ENCODE measurements around the gene HDAC2.
"Not testable (repeated sequence)": the region's sequence is repeated elsewhere in the genome, so short reads cannot be mapped to it uniquely, and the experiment has no call there.

The HDAC2 gene

DNA sequence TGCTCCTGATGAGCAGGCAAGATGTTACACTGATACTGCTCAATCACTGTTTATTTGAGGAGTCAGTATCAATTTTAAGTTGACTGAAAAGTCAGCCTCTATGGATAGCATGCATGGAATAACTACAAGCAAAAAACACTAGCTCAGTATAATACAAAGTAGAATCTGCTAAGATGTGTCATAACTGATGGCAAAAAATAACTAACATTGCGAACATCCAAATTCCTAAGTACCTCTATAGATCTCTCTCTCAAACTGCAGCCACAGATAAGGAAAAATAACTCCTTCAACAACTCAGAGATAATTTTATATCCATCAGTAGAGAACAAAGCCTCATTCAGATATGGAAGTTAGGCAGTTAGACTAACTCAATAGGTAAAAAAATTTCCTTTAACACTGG lies 16.3 kb downstream of the HDAC2 start:
- Mint-ChIP-seq H3K27me3 (no peaks in the 10 kb centered on the region), H3K9me3 (no peaks in the 10 kb centered on the region), H3K4me1 (peaks cover 0 to 9% of the 10 kb centered on the region in 2 donors), H3K4me3 (no peak overlapping the region), H3K36me3 (peaks cover 18 to 38% of the 10 kb centered on the region in 2 donors), H3K27ac (no peak overlapping the region)
- ATAC-seq (replicated peaks) (no peak), DNase-seq (no peak)

DNA sequence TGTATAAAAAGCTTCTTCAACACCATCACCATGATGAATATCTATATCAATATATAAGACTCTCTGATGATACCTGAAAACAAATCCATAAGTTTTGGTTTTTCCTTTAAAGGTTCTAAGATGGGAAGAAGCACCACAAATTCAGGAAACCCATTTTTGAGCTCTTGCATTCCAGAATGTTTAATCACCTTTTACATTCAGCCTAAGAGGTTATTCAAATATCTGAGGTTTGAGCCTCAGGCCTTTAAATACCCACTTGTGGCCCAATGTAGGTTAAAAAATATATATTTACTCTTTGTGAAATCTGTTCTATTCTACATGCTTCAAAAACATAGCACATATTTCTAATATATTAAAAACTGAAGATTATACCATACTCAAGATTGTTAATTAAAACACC lies 17.6 kb downstream of the HDAC2 start:
- Mint-ChIP-seq H3K4me3 (no peak overlapping the region), H3K9me3 (no peaks in the 10 kb centered on the region), H3K27me3 (no peaks in the 10 kb centered on the region), H3K27ac (no peak overlapping the region), H3K4me1 (no peaks in the 10 kb centered on the region), H3K36me3 (peaks cover 13 to 29% of the 10 kb centered on the region in 2 donors)
- DNase-seq (no peak), ATAC-seq (replicated peaks) (no peak)

DNA sequence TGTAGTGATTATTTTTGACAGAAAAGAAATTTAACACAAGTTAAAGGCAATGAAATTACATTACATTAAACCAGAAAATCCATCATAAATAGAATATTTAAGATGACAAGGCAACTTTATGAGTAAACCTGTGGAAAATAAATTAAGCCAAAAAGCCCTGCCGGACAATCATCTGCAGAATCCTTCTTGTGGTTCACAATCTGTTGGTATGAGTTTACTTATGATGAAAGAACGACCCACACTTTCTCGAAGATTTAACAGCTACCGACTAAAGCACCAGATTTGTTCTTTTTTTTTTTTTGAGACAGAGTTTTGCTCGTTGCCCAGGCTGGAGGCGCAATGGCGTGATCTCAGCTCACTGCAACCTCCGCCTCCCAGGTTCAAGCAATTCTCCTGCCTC lies 21.4 kb downstream of the HDAC2 start:
- H3K36me3 Mint-ChIP-seq: peaks cover 8 to 30% of the 10 kb centered on the region in 2 donors
- H3K27me3 Mint-ChIP-seq: no peaks in the 10 kb centered on the region
- H3K4me1 Mint-ChIP-seq: no peaks in the 10 kb centered on the region
- no peaks in the 10 kb centered on the region for H3K9me3 Mint-ChIP-seq
- no peak for ATAC-seq (replicated peaks)
- no peak overlapping the region for H3K27ac Mint-ChIP-seq
- no peak overlapping the region for H3K4me3 Mint-ChIP-seq
- DNase-seq: no peak

DNA sequence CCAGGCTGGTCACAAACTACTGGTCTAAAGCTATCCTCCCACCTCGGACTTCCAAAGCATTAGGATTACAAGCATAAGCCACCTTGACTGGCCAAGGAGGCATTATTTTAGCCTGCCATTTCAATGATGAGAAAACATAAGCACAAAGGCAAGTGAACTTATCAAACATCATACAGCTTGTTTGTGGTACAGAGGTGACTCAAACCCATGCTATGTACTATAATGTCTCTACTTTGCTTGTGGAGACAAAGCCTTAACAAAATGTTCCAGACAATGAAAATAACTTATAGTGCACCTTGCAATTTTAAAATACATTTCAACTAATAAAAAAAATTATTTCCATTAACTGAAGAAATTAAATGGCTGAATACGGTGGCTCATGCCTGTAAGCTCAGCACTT lies 26.2 kb downstream of the HDAC2 start:
- Mint-ChIP-seq H3K9me3 (no peaks in the 10 kb centered on the region), H3K36me3 (peaks cover 15 to 25% of the 10 kb centered on the region in 2 donors), H3K4me1 (no peaks in the 10 kb centered on the region), H3K4me3 (no peak overlapping the region), H3K27ac (no peak overlapping the region), H3K27me3 (no peaks in the 10 kb centered on the region)
- ATAC-seq (replicated peaks) (no peak), DNase-seq (no peak)

DNA sequence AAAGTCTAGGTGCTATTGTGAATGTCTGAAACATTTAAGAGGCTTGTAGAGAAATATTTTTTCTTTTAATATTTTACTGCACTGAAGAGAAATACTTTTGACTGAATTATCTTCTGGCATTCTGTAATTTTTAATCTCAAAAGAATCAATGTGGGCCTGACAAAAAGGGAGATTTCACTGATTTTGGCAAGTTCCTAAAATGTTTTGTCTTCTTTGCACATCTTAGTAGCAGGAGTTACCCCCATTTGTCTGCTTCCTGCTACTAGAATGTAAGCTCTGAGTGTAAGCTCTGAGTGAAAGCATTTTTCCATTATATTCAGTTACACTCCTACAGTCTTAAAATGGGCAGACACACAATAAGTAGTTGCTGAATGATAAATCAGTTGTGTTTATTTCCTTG lies 31.1 kb downstream of the HDAC2 start:
- Mint-ChIP-seq H3K36me3 (peaks cover 16 to 24% of the 10 kb centered on the region in 2 donors), H3K9me3 (no peaks in the 10 kb centered on the region), H3K27me3 (no peaks in the 10 kb centered on the region), H3K27ac (no peak overlapping the region), H3K4me1 (no peaks in the 10 kb centered on the region), H3K4me3 (no peak overlapping the region)
- ATAC-seq (replicated peaks): no peak
- DNase-seq: no peak

DNA sequence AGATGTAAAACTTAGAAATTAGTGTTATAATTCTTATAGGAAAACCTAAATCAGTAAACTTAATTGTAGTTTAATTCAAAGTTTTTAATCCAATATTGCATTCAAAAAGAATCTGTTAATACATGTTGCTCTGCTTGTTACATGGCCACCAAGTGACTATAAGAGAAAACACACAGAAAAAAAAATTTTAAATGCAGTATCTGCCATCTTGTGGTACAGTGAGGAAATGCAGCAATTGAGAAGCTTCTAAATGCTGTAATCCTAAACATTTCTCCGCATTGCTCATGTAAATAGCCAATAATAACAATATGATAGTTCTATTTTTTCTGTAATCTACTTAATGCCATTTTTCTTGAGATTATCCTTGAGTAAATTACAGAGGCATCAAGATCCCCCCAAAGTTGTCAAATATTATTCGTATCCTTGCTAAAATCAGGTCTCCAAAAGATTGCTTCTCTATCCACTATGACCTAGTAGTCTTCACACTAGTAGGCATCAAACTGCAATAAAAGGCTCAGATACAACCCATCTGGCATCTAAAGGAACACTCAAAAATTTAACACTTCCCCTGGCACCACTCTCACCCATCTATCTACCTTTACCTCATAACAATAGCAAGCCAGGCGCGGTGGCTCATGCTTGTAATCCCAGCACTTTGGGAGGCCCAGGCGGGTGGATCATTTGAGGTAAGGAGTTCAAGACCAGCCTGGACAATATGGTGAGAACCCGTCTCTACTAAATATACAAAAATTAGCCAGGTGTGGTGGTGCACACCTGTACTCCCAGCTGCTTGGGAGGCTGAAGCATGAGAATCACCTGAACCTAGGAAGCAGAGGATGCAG lies 34.6 kb downstream of the HDAC2 start:
- Mint-ChIP-seq H3K4me1 (no peaks in the 10 kb centered on the region), H3K4me3 (no peak overlapping the region), H3K36me3 (peaks cover 28 to 37% of the 10 kb centered on the region in 2 donors), H3K27ac (no peak overlapping the region), H3K9me3 (no peaks in the 10 kb centered on the region), H3K27me3 (no peaks in the 10 kb centered on the region)
- no peak for DNase-seq
- peak; percentile 49 to 72 for ATAC-seq (replicated peaks)

DNA sequence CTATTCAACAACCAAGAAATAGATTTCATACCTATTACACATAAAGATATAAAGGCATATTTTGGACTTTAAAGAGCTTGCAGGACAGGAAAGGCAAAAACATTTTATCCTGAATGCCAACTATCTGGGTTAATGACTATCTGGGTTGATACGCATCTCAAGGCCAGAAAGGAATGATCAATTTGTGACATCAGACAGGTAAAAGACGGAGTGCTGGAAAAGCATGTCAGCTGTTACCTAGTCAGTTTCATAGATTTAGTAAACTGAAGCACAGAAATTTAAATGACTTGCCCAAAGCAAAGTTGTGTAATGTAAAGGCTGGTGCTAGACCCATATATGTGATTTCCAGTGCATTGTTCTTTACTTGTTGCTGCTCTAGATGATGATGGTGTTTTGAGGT lies 36.8 kb downstream of the HDAC2 start:
- peaks cover 44 to 53% of the 10 kb centered on the region in 2 donors for H3K36me3 Mint-ChIP-seq
- DNase-seq (no peak), ATAC-seq (replicated peaks) (no peak)
- peaks cover 13 to 17% of the 10 kb centered on the region in 2 donors for H3K9me3 Mint-ChIP-seq
- H3K27ac Mint-ChIP-seq: no peak overlapping the region
- no peaks in the 10 kb centered on the region for H3K27me3 Mint-ChIP-seq
- H3K4me1 Mint-ChIP-seq: no peaks in the 10 kb centered on the region
- no peak overlapping the region for H3K4me3 Mint-ChIP-seq

DNA sequence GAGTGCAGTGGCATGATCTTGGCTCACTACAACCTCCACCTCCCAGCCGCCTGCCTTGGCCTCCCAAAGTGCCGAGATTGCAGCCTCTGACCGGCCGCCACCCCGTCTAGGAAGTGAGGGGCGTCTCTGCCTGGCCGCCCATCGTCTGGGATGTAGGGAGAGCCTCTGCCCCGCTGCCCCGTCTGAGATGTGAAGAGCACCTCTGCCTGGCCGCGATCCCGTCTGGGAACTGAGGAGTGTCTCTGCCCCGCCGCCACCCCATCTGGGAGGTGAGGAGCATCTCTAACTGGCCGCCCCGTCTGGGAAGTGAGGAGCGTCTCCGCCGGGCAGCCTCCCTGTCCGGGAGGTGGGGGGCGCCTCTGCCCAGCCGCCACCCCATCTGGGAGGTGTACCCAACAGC lies 39.0 kb downstream of the HDAC2 start:
- ATAC-seq (replicated peaks); H3K27me3 Mint-ChIP-seq; H3K27ac Mint-ChIP-seq; H3K4me3 Mint-ChIP-seq; DNase-seq; H3K4me1 Mint-ChIP-seq: not testable (repeated sequence)
- Mint-ChIP-seq H3K36me3 (peaks cover 41 to 50% of the 10 kb centered on the region in 2 donors), H3K9me3 (peaks cover 14 to 20% of the 10 kb centered on the region in 2 donors)

DNA sequence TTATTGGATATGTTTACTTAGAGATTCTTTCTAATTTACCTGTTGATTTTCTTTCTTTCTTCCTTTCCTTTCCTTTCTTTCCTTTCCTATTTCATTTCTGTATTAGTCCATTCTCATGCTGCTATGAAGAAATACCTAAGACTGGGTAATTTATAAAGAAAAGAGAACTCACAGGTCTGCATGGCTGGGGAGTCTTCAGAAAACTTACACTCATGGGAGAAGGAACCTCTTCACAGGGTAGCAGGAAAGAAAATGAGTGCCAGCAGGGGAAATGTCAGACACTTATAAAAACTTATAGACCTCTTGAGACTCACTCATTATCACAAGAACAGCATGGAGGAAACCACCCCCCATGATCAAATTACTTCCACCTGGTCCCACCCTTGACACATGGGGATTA lies 40.8 kb downstream of the HDAC2 start:
- Mint-ChIP-seq H3K4me3 (no peak overlapping the region), H3K27ac (no peak overlapping the region), H3K36me3 (peaks cover 39 to 43% of the 10 kb centered on the region in 2 donors), H3K27me3 (no peaks in the 10 kb centered on the region), H3K4me1 (no peaks in the 10 kb centered on the region), H3K9me3 (peaks cover 14 to 20% of the 10 kb centered on the region in 2 donors)
- no peak for ATAC-seq (replicated peaks)
- DNase-seq: no peak

DNA sequence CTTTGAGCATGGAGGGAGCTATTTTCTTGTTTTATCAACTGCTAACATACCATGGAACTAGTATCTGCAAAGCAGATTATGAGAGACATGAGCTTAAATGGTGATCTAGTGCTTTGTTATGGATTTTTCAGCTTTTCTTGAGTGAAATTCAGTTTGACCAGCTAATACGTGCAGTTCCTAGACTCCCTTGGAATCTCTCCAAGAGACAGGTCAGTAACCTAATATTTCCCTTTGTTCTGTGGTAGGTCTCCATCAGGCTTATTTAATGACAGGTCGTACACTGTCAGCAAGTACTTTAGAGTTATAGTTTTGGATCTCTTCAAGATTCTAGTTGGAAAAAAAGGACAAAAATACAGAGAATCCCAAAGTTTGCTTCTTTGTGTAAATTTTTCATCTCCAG lies 43.9 kb downstream of the HDAC2 start:
- Mint-ChIP-seq H3K36me3 (peaks cover 21 to 25% of the 10 kb centered on the region in 2 donors), H3K4me3 (no peak overlapping the region), H3K27ac (no peak overlapping the region), H3K27me3 (no peaks in the 10 kb centered on the region), H3K9me3 (peaks cover 14 to 20% of the 10 kb centered on the region in 2 donors), H3K4me1 (no peaks in the 10 kb centered on the region)
- DNase-seq: no peak
- no peak for ATAC-seq (replicated peaks)

DNA sequence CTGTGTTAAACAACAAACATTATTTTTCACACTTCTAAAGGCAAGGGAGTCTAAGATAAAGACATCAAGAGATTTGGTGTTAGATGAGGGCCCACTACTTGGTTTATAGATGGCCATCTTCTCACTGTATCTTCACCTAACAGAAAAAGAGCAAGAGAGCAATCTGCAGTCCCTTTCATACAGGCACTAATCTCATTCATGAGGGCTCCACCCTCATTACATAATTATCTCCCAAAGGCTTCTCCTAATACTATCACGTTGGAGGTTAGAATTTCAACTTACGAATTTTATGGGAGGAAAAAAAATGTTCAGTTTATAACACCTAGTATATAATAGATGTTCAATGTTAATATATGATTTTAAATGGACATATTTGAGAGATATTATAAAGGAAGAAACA lies 45.6 kb downstream of the HDAC2 start:
- no peak for DNase-seq
- Mint-ChIP-seq H3K36me3 (peaks cover 9 to 13% of the 10 kb centered on the region in 2 donors), H3K4me1 (no peaks in the 10 kb centered on the region), H3K27ac (no peak overlapping the region), H3K4me3 (no peak overlapping the region), H3K27me3 (no peaks in the 10 kb centered on the region), H3K9me3 (peaks cover 11 to 15% of the 10 kb centered on the region in 2 donors)
- no peak for ATAC-seq (replicated peaks)

DNA sequence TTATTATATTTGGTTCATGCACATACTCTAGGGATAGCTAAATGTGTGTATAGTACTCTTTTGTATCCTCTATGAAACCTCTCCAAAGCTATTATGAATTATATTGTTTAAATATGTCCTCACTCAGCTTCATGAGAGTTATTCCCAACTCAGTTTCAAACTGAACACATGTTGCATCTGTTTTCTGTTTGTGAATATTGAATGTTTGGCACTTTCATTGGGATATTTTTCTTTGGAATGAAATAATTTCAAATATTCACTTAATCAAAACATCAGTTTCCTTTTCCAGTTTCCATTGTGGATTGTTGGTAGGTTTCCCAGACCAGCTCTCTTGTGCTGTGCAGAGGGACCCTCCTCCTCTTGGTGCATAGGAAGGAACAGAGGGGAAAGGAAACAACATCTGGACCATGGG lies 46.6 kb downstream of the HDAC2 start:
- Mint-ChIP-seq H3K4me1 (no peaks in the 10 kb centered on the region), H3K36me3 (peaks cover under 1 to 2% of the 10 kb centered on the region in 2 donors), H3K9me3 (peaks cover 3 to 5% of the 10 kb centered on the region in 2 donors), H3K27me3 (no peaks in the 10 kb centered on the region), H3K27ac (no peak overlapping the region), H3K4me3 (no peak overlapping the region)
- ATAC-seq (replicated peaks) (no peak), DNase-seq (no peak)

DNA sequence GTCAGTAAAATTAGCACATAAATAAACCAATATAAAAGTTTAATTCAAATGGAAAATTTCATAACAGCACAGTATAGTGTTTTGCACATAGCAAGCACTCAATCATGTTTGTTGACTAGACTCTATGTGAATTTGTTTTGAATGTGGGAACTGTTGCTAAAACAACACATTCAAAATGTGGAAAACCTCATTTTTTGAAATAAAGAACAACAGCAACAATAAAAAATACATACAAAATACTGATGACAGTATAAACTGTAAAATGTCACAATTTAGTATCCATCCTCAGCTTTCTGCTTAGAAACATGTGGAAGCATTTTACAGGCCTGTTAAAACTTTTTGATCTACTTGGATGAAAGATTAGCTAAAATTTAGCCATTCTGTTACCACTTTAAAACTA lies 47.4 kb downstream of the HDAC2 start:
- no peaks in the 10 kb centered on the region for H3K36me3 Mint-ChIP-seq
- no peak overlapping the region for H3K4me3 Mint-ChIP-seq
- ATAC-seq (replicated peaks) (no peak), DNase-seq (no peak)
- no peak overlapping the region for H3K27ac Mint-ChIP-seq
- no peaks in the 10 kb centered on the region for H3K27me3 Mint-ChIP-seq
- no peaks in the 10 kb centered on the region for H3K9me3 Mint-ChIP-seq
- H3K4me1 Mint-ChIP-seq: no peaks in the 10 kb centered on the region

DNA sequence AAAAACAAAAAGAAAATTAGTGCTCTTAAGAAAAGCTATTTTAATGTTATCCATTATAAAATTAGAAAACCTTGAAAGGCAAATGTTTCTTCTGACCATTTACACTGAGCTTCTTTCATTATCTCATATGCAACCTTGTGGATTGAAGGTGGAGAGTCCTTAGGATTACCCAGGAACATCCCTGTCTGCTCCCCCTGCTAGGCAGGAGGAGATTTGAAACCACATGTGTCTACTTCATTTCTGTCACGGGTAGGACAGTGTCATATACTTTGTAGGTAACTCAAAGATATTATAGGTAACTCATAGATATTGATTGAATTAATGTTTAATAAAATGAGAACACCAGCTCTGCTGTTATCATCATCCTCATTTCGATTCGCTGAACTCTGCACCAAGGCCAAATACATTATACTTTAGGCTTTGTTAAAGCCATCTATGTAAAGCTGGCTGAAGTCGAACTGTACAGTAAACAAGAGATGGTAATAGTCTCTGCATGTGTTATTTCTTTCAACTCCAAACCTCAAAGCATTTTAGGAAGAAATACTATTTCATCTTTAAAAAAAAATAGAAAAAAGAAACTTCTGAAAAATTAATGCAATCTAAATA lies 49.5 kb downstream of the HDAC2 start:
- Mint-ChIP-seq H3K4me1 (no peaks in the 10 kb centered on the region), H3K27ac (no peak overlapping the region), H3K9me3 (no peaks in the 10 kb centered on the region), H3K4me3 (no peak overlapping the region), H3K27me3 (no peaks in the 10 kb centered on the region), H3K36me3 (no peaks in the 10 kb centered on the region)
- DNase-seq: no peak
- no peak for ATAC-seq (replicated peaks)

DNA sequence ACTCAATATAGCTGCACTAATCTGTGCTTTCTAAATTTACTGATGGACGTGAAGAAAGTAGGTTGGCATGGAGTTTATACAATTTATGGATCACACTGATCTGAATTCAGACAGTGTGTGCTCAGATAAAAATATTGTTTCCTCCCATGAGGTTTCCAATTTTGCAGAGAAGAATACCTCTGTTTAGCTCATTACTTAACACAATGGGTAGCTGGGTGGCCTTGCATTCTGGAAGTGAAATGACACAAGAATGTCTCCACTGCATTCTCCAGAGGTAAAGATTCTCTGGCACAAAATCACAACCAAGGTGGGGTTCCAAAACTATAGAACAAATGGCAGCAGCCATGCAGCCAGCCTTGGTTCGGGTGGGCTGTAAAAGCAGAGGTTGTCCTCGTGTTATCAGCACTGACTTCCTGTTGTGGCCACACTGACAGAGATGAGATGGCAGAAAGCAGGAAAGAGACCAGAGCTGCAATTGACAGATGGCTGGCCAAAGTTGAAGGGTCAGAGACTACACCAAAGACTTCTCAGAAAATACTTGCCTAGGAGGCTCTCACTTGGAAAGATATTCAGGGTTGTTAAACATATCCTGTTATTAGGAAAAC lies 50.2 kb downstream of the HDAC2 start:
- ATAC-seq (replicated peaks): peak in 1 of 2 donors; percentile 33
- Mint-ChIP-seq H3K27ac (no peak overlapping the region), H3K4me1 (no peaks in the 10 kb centered on the region), H3K9me3 (no peaks in the 10 kb centered on the region), H3K4me3 (no peak overlapping the region), H3K36me3 (no peaks in the 10 kb centered on the region), H3K27me3 (no peaks in the 10 kb centered on the region)
- DNase-seq: no peak

Data from stimulated activated naive B cell treated with anti-CD40 and anti-IgM and Interleukin-4, amounts not matched to agents 10 μg/mL and 1 μg/mL and 100 μg/mL, for 72 hours (primary cell).